Stimulated activated CD8-positive, alpha-beta memory T cell treated with anti-CD3 and anti-CD28 coated beads, Interleukin-12 subunit alpha, Interleukin-12 subunit beta, amount 100 ng/mL, for 24 hours (primary cell): ENCODE data around the gene RANBP17.

Experiments
- DNase-seq: peaks from one replicate; pipeline ENCODE4 v3.0.0-alpha.2; 2020; ENCODE audit errors: extremely low read depth

Gene RANBP17

GRCh38 chr5:171092194-171092593 lies 230.4 kb downstream of the RANBP17 start:
- DNase-seq = no peak

DNA sequence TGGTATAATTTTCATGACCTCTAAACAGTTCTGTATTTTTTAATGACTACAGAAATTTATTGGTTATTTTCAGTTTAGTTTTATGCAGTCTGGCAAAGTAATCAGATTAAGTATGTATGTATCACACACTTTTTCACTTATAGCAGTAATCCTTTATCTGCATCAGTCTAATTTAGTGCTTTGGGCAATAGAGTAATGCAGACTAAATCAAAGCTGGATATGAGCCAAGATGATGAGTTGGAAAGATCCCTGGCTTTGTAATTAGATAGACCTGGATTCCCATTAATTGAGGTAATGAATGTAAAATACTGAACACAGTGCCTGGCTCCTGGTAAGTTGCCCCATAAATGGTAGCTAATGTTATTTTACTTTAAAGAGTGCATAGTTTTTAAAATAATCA lies 231.8 kb downstream of the RANBP17 start:
- no peak for DNase-seq

DNA sequence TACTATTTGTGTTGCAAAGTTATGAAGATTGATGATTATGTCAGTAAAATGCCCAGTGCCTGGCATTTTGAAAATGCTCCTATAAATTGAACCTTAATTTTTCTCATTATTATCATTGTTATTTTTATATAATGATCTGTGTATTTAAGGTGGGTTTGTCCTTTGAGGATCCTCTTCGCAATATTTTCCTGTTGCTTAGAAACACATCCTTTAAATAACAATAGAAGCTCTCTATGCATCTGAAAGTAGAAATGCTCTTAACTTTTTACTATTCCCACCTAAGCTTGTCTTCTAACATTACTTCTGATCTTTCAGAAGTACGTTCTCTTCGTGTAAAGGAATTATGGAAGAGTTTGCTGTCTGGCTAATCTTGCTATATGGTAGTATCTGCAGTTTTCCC lies 232.5 kb downstream of the RANBP17 start:
- no peak for DNase-seq

- DNase-seq = no peak
These were observed 241.2 kb downstream of the RANBP17 start for GRCh38 chr5:171102877-171103610.

GRCh38 chr5:171107669-171108068 lies 245.9 kb downstream of the RANBP17 start:
- DNase-seq = no peak

DNA sequence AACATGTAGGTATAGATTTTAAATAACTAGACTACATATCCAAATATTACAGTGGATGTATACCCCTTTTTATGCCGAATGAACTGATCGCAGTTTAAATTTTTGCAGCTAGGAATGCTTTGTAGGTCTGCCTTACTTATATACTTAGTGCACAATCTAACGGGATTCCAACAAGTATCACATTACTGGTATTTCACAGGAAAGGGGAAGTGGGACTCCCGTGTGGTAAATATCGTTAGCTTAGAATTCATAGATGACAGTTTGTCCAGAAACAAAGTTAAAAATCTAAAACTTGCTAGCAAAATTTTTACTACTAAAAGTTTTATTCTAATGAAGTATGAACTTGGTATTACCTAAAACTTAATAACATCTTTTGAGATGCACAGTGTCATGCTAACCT lies 253.7 kb downstream of the RANBP17 start:
- DNase-seq = no peak

- DNase-seq = no peak
These were observed 254.9 kb downstream of the RANBP17 start for GRCh38 chr5:171116719-171117118.

- DNase-seq = no peak
These were observed 259.3 kb downstream of the RANBP17 start for GRCh38 chr5:171120986-171121622.

GRCh38 chr5:171121638-171122037 lies 259.8 kb downstream of the RANBP17 start:
- no peak for DNase-seq

GRCh38 chr5:171122372-171122771 lies 260.6 kb downstream of the RANBP17 start:
- no peak for DNase-seq

DNA sequence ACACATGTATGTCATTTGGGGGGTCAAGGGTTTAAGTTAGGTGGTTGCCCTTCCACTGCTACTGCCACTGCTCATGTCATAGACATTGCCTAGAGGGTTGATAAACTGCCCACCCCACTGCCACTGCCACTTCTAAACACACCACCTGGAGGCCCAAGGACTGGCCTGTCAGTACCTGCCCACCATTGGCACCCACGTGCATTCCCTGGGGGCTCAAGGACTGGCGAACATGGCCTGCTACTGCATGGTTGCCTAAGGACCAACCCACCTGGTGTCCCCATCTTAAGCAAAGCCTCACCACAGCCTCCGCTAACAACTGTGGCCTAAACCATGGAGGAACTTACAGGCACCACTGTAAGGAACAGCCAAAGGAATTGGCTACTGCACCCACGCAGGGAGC lies 261.6 kb downstream of the RANBP17 start:
- no peak for DNase-seq

- DNase-seq = no peak
These were observed 265.5 kb downstream of the RANBP17 start for GRCh38 chr5:171127314-171127713.

DNA sequence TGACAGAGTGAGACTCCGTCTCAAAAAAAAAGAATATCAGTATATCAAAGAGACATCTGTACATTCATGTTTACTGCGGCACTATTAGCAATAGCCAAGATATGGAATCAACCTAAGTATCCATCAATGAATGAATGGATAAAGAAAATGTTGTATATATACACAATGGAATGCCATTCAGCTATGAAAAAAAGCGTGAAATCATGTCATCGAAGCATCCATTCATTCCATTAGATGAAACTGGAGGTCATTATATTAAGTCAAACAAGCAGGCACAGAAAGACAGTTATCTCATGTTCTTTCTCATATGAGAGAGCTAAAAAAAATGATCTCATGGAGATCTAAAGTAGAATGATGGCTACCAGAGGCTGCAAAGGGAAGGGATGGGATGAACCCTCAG lies 266.3 kb downstream of the RANBP17 start:
- no peak for DNase-seq

DNA sequence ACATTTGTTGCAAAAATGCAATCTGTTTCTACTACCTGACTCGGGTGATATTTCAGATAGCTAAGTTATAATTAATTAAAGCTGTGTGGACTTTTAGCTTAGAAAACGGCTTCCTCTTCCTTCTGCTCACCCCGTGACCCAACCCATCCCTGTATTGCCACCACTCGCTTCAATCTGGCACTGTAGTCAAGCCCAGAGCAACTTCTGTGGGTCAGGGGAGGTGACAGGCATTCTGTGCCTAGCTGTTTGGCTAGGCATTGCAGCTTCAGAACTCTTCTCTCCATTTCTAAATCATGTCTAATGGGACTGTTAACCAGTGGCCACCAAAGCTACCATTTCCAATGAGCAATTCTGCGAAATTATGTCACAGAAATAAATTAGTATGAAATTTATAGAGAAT lies 267.5 kb downstream of the RANBP17 start:
- no peak for DNase-seq

- DNase-seq = no peak
These were observed 269.7 kb downstream of the RANBP17 start for GRCh38 chr5:171131497-171131896.

- no peak for DNase-seq
These were observed 276.1 kb downstream of the RANBP17 start for GRCh38 chr5:171137768-171138525.

- DNase-seq = no peak
These were observed 277.4 kb downstream of the RANBP17 start for GRCh38 chr5:171139227-171139626.

- no peak for DNase-seq
These were observed 280.8 kb downstream of the RANBP17 start for GRCh38 chr5:171142617-171143016.

DNA sequence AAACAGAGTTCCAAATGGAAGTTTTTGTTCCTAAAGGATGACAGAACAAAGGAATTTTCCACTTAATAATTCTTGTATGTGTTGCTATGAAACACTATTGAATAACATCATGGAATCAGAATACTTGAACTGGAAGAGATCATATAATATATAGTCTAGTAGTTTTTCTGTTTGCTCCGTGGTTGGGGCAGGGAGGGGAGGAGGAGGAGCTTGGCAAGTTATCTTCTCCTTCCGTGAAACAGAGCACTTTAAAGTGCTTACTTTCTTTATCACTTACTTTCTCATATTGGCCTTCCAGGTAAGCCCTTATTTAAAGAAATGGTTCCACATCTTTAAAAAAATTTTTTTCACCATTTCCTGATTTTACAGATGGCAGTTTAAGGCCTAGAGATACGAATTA lies 281.4 kb downstream of the RANBP17 start:
- DNase-seq = no peak

DNA sequence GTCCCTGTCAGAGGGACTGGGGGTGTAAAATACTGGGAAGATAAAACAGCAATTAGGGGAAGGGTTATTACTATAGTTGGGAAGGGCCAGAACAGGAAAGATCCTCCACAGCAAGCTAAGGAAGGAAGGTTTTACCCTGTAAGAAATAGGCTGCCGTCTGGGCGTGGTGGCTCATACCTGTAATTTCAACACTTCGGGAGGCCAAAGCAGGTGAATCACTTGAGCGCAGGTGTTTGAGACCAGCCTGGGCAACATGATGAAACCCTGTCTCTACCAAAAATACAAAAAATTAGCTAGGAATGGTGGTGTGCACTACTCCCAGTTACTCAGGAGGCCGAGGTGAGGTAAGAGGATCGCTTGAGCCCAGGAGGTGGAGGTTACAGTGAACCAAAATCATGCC lies 282.1 kb downstream of the RANBP17 start:
- no peak for DNase-seq

DNA sequence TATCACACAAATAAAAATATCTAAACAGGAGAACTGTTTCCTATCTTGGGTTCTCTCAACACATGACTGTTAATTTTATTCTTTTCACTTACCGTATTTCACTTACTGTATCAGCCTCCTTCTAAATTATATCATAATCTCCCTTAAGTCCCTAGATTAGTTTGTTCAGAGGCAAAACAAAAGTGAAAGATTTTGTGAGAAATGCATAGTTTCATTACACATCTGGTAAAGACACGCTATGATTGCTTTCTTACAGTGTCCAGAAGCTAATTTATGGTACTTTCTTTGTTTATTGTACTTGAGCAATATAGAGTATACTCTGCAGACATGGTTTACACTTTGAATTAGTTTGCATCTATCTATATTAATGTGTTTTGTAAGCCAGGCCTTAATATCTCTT lies 287.5 kb downstream of the RANBP17 start:
- DNase-seq = no peak

GRCh38 chr5:171149772-171150171 lies 288.0 kb downstream of the RANBP17 start:
- DNase-seq = no peak

GRCh38 chr5:171152382-171152781 lies 290.6 kb downstream of the RANBP17 start:
- no peak for DNase-seq
